Keratinocyte (primary cell): ENCODE measurements around the gene WNT3.

Experiments used
- CTCF ChIP-seq, 3 experiments: IDR thresholded peaks in 1 of 3; conservative IDR thresholded peaks in 1 of 3; optimal IDR thresholded peaks in 1 of 3; 2 replicates in 2 of 3; 3 replicates in 1 of 3; pipeline versions ENCODE3 to v1.5.1; 2011; ENCODE audit warnings: low read length in 3 of 3, mild to moderate bottlenecking in 3 of 3, moderate library complexity in 2 of 3, control low read depth in 1 of 3, inconsistent platforms in 1 of 3; ENCODE audit not compliant: insufficient read depth in 2 of 3; ENCODE audit errors: extremely low read depth in 1 of 3
- EZH2 ChIP-seq: IDR thresholded peaks from one replicate; pipeline ENCODE4 v1.6.1; 2012; ENCODE audit warnings: inconsistent platforms, mild to moderate bottlenecking, low read length, moderate library complexity

GRCh38 chr17:46758614-46759013 lies 59.9 kb downstream of the WNT3 start:
- TF ChIP-seq CTCF (optimal IDR thresholded peaks at IDR 0.05 in 1 of 3, IDR thresholded peaks at IDR 0.05 in 1 of 3, conservative IDR thresholded peaks at IDR 0.05 in 1 of 3; ENCODE audit: extremely low read depth in 1 of 3, insufficient read depth in 2 of 3, low read length in 3 of 3) (no peak), EZH2 (no peak)
